Smooth muscle cell (in vitro differentiated cells): ENCODE measurements around the gene DNAH10. TPM values are rescaled to one million over a fixed set of nuclear protein-coding genes. Genes with fewer than 3 reads are reported as not detected.

Experiments used
- DNase-seq: peaks from one replicate; lab custom pipeline; 2025; ENCODE audit not compliant: unreplicated experiment; lab: John Stamatoyannopoulos, UW
- H2AFZ ChIP-seq: fragments of 200-600 bp; sonication (generic); 2 replicates; pipeline ENCODE4 v1.6.0; 2016; ENCODE audit warnings: antibody characterized with exemption, low read depth, mild to moderate bottlenecking
- H3F3A ChIP-seq: fragments of 200-600 bp; sonication (generic); 2 replicates; pipeline ENCODE4 v1.6.0; 2017; ENCODE audit warnings: antibody characterized with exemption, low read depth
- H3K27ac ChIP-seq: fragments of 200-600 bp; sonication (generic); 2 replicates; pipeline ENCODE4 v1.5.1; 2016; ENCODE audit warnings: low read depth, mild to moderate bottlenecking
- H3K27me3 ChIP-seq: fragments of 200-600 bp; sonication (generic); 2 replicates; pipeline ENCODE4 v1.6.1; 2016; ENCODE audit warnings: low read depth, mild to moderate bottlenecking
- H3K36me3 ChIP-seq: fragments of 200-600 bp; sonication (generic); 2 replicates; pipeline ENCODE4 v1.5.1; 2016; ENCODE audit warnings: low read depth
- H3K4me1 ChIP-seq: fragments of 200-600 bp; sonication (generic); 2 replicates; pipeline ENCODE4 v1.5.1; 2016; ENCODE audit warnings: low read depth
- H3K4me2 ChIP-seq: fragments of 200-600 bp; sonication (generic); 2 replicates; pipeline ENCODE4 v1.6.0; 2016; ENCODE audit warnings: mild to moderate bottlenecking
- H3K4me3 ChIP-seq: fragments of 200-600 bp; sonication (generic); 2 replicates; pipeline ENCODE4 v1.5.1; 2016; ENCODE audit warnings: mild to moderate bottlenecking
- H3K79me2 ChIP-seq: fragments of 200-600 bp; sonication (generic); 2 replicates; pipeline ENCODE4 v1.6.0; 2016; ENCODE audit warnings: low read depth, mild to moderate bottlenecking
- H3K9ac ChIP-seq: fragments of 200-600 bp; sonication (generic); 2 replicates; pipeline ENCODE4 v1.6.0; 2016; ENCODE audit warnings: low read depth
- H3K9me3 ChIP-seq: fragments of 200-600 bp; sonication (generic); replicated peaks from 2 replicates; pipeline ENCODE4 v1.5.1; 2016; ENCODE audit warnings: low read depth
- H4K20me1 ChIP-seq: fragments of 200-600 bp; sonication (generic); 2 replicates; pipeline ENCODE4 v1.6.0; 2016; ENCODE audit warnings: low read depth
- CTCF ChIP-seq: fragments of 200-600 bp; sonication (generic); IDR thresholded peaks from 2 replicates; pipeline ENCODE4 v1.5.1; 2017; ENCODE audit warnings: borderline replicate concordance, mild to moderate bottlenecking, antibody characterized with exemption; ENCODE audit not compliant: insufficient read depth, poor library complexity, severe bottlenecking
- WGBS: methylation state at CpG from one replicate; pipeline ENCODE4 v1.1.7; 2016; ENCODE audit warnings: low lambda C conversion rate; 5-methylcytosine and 5-hydroxymethylcytosine counted together
- polyA plus RNA-seq: library from polyadenylated mRNA; unstranded; fragments of >200 nt; fragmentation: Nextera tagmentation; extraction: Ambion mirVana; gene quantifications from 2 replicates; pipeline ENCODE4 v1.2.1, GENCODE V29; 2016
- total RNA-seq: library from RNA; depleted of rRNA; stranded (reverse); fragments of >200 nt; gene quantifications from 2 replicates; pipeline ENCODE4 v1.2.3, GENCODE V29; 2014

The DNAH10 gene
- total and polyA plus RNA-seq, 2 experiments from 2014 or later = 1.5 to 2.2 TPM

- Histone ChIP-seq H4K20me1 (no peaks in the 10 kb centered on the region), H3F3A (no peaks in the 10 kb centered on the region), H3K9me3 (no peaks in the 10 kb centered on the region), H2AFZ (no peak overlapping the region), H3K9ac (no peak overlapping the region), H3K27me3 (no peaks in the 10 kb centered on the region), H3K4me1 (no peaks in the 10 kb centered on the region), H3K27ac (no peak overlapping the region), H3K79me2 (no peaks in the 10 kb centered on the region), H3K4me3 (no peak overlapping the region), H3K36me3 (peaks cover 7% of the 10 kb centered on the region), H3K4me2 (no peak overlapping the region)
- no peak for DNase-seq
- no peak for TF ChIP-seq CTCF
- 90% methylated on average over 14 of the region's 14 CpGs for WGBS
Measured at GRCh38 chr12:123931686-123932321, 169.7 kb downstream of the DNAH10 start.

- Histone ChIP-seq H3K79me2 (no peaks in the 10 kb centered on the region), H3K27me3 (no peaks in the 10 kb centered on the region), H3K9ac (no peak overlapping the region), H3K36me3 (peaks cover 9% of the 10 kb centered on the region), H3K4me3 (no peak overlapping the region), H3K9me3 (no peaks in the 10 kb centered on the region), H3K27ac (no peak overlapping the region), H2AFZ (no peak overlapping the region), H4K20me1 (no peaks in the 10 kb centered on the region), H3K4me2 (no peak overlapping the region), H3K4me1 (no peaks in the 10 kb centered on the region), H3F3A (no peaks in the 10 kb centered on the region)
- 95% methylated on average over 14 of the region's 14 CpGs for WGBS
- no peak for DNase-seq
- no peak for TF ChIP-seq CTCF
Measured at GRCh38 chr12:123933214-123933613, 171.1 kb downstream of the DNAH10 start.

GRCh38 chr12:123934016-123934620, 172.0 kb downstream of the DNAH10 start:
- Histone ChIP-seq H3K4me2 (no peak overlapping the region), H3K79me2 (no peaks in the 10 kb centered on the region), H3K27me3 (no peaks in the 10 kb centered on the region), H4K20me1 (no peaks in the 10 kb centered on the region), H3K4me3 (no peak overlapping the region), H3F3A (peaks cover 3% of the 10 kb centered on the region), H3K4me1 (no peaks in the 10 kb centered on the region), H3K9me3 (no peaks in the 10 kb centered on the region), H2AFZ (no peak overlapping the region), H3K9ac (no peak overlapping the region), H3K27ac (no peak overlapping the region), H3K36me3 (peaks cover 9% of the 10 kb centered on the region)
- DNase-seq = no peak
- WGBS = 89% methylated on average over 11 of the region's 11 CpGs
- TF ChIP-seq CTCF = no peak

GRCh38 chr12:123934829-123935228, 172.7 kb downstream of the DNAH10 start:
- Histone ChIP-seq H2AFZ (no peak overlapping the region), H3K4me1 (no peaks in the 10 kb centered on the region), H3K9me3 (no peaks in the 10 kb centered on the region), H3K9ac (no peak overlapping the region), H3K27ac (no peak overlapping the region), H3K4me3 (no peak overlapping the region), H3K4me2 (no peak overlapping the region), H3K27me3 (no peaks in the 10 kb centered on the region), H3K79me2 (no peaks in the 10 kb centered on the region), H4K20me1 (no peaks in the 10 kb centered on the region), H3K36me3 (peaks cover 9% of the 10 kb centered on the region), H3F3A (peaks cover 6% of the 10 kb centered on the region)
- TF ChIP-seq CTCF = no peak
- DNase-seq = no peak
- 58% methylated on average over 9 of the region's 9 CpGs for WGBS
